ENCODE data around the gene MNT. TPM values are rescaled to one million over a fixed set of nuclear protein-coding genes. Genes with fewer than 3 reads are reported as not detected.

The MNT gene
- total RNA-seq, 1 experiment from 2014 or later, result 38.9 TPM

DNA sequence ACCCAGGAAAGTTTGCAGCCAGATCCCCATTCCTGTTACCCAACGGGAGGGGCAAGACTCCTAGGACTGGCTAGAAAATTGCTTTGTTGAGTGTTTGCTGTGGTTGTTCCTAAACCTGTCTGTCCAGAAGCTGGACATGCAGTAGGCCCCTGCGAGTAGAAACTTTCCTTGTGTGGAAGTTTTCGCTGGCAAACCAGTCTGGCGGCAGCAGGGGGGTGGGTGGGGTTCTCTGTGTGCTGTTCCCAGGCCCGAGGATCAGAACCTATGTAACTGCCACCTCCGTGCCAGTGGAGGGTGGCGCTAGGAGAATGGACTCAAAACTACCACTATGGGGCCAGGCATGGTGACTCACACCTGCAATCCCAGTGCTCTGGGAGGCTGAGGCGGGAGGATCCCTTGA, 54.4 kb downstream of the MNT start:
- peaks cover 19 to 24% of the 10 kb centered on the region in 2 experiments for H3K4me1 Mint-ChIP-seq

More for the DNA sequence above, 54.4 kb downstream of the MNT start:
- no peak overlapping the region for H2BK5ac ChIP-seq (ENCODE audit: insufficient read length, low read length)
- H2AK5ac ChIP-seq (ENCODE audit: insufficient read length, low read length), result no peak overlapping the region
- no peaks in the 10 kb centered on the region; the same call in 1 of the 2 replicates for H3K79me2 ChIP-seq (ENCODE audit: insufficient read depth, low read length)
- H3K14ac ChIP-seq (ENCODE audit: insufficient read depth, low read length), result no peak overlapping the region
- H3K23me2 ChIP-seq (ENCODE audit: insufficient read length, low read depth, low read length, poor library complexity, severe bottlenecking), result peaks cover 5% of the 10 kb centered on the region
- no peaks in the 10 kb centered on the region for H4K20me1 ChIP-seq (ENCODE audit: control insufficient read depth, insufficient read depth, insufficient read length)
- no peak overlapping the region for H3K18ac ChIP-seq (ENCODE audit: insufficient read length, low read depth, low read length)
- peak overlapping the region; percentile 76 for H4K91ac ChIP-seq (ENCODE audit: insufficient read length, low read depth, low read length)
- DNase-seq, result no peak
- H3K27ac Mint-ChIP-seq, result peak overlapping the region in 1 of 3 experiments; percentile 44; a peak in 1 of 7 replicates
- no peak overlapping the region; the same call in 1 of the 2 replicates for H3K4ac ChIP-seq (ENCODE audit: low read depth, low read length)
- no peak overlapping the region for H3T11ph ChIP-seq (ENCODE audit: low read length)
- WGBS (ENCODE audit: extremely low coverage, insufficient read length, low lambda C conversion rate), result no CpG with 5 or more reads among the region's 8 CpGs
- H3K27me3 ChIP-seq (ENCODE audit: insufficient read depth, low read length), result no peaks in the 10 kb centered on the region
- TF ChIP-seq, protein P1, sequence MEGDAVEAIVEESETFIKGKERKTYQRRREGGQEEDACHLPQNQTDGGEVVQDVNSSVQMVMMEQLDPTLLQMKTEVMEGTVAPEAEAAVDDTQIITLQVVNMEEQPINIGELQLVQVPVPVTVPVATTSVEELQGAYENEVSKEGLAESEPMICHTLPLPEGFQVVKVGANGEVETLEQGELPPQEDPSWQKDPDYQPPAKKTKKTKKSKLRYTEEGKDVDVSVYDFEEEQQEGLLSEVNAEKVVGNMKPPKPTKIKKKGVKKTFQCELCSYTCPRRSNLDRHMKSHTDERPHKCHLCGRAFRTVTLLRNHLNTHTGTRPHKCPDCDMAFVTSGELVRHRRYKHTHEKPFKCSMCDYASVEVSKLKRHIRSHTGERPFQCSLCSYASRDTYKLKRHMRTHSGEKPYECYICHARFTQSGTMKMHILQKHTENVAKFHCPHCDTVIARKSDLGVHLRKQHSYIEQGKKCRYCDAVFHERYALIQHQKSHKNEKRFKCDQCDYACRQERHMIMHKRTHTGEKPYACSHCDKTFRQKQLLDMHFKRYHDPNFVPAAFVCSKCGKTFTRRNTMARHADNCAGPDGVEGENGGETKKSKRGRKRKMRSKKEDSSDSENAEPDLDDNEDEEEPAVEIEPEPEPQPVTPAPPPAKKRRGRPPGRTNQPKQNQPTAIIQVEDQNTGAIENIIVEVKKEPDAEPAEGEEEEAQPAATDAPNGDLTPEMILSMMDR (conservative IDR thresholded peaks at IDR 0.05), result no peak
- no peak overlapping the region for H3K4me3 Mint-ChIP-seq
- H2BK120ac ChIP-seq (ENCODE audit: low read depth, low read length, poor library complexity, severe bottlenecking), result no peak overlapping the region
- H3K79me1 ChIP-seq (ENCODE audit: insufficient read depth, low read depth, low read length, poor library complexity, severe bottlenecking), result no peaks in the 10 kb centered on the region
- H3K56ac ChIP-seq (ENCODE audit: insufficient read length, low read depth, low read length), result no peak overlapping the region
- no peak overlapping the region for H2BK20ac ChIP-seq (ENCODE audit: low read depth, low read length, poor library complexity, severe bottlenecking)
- H3K9me3 ChIP-seq (ENCODE audit: control insufficient read depth, low read depth, low read length), result no peaks in the 10 kb centered on the region
- peaks cover 4% of the 10 kb centered on the region for H3K4me1 ChIP-seq (ENCODE audit: insufficient read depth, low read length)
- H3K27me3 Mint-ChIP-seq (ENCODE audit: low read depth), result no peaks in the 10 kb centered on the region
- H4K5ac ChIP-seq (ENCODE audit: insufficient read length, low read depth, low read length), result no peak overlapping the region
- H4K8ac ChIP-seq (replicated peaks; ENCODE audit: insufficient read length, low read depth, low read length), result no peak overlapping the region
- no peak overlapping the region for H3K9ac ChIP-seq (ENCODE audit: extremely low read depth, insufficient read length, low read length)
- no peak overlapping the region for H3K4me2 ChIP-seq (ENCODE audit: insufficient read depth, insufficient read length, low read length)
- H2AFZ ChIP-seq (ENCODE audit: low read length), result no peak overlapping the region
- H3K36me3 Mint-ChIP-seq (ENCODE audit: insufficient read depth in 1 of 3, low read depth in 3 of 3), result peaks cover 5 to 24% (median 16%) of the 10 kb centered on the region in 3 experiments; a peak in 6 of 7 replicates
- H3K23ac ChIP-seq (ENCODE audit: insufficient read length, low read depth, low read length), result no peak overlapping the region
- H3K27ac ChIP-seq (ENCODE audit: insufficient read length, low read depth, low read length), result no peak overlapping the region
- peak overlapping the region; percentile 83 for H2BK12ac ChIP-seq (ENCODE audit: insufficient read length, low read depth, low read length)
- H2BK15ac ChIP-seq (ENCODE audit: low read depth, low read length), result no peak overlapping the region
- H3K9me3 Mint-ChIP-seq, result no peaks in the 10 kb centered on the region

Measured in H9 (cell line).